GM21423 (cell line): ENCODE data around the gene COPZ1.
"Not testable (repeated sequence)": the region's sequence is repeated elsewhere in the genome, so short reads cannot be mapped to it uniquely, and the experiment has no call there.

Experiments
- ATAC-seq: cut with Tn5 transposase; IDR thresholded peaks from one replicate; pipeline ENCODE4 v1.9.1; 2021; ENCODE audit warnings: mild to moderate bottlenecking, moderate library complexity; ENCODE audit not compliant: unreplicated experiment

Gene COPZ1

GRCh38 chr12:54330442-54330841, 5.5 kb downstream of the COPZ1 start:
- ATAC-seq: no peak

GRCh38 chr12:54331461-54331860, 6.5 kb downstream of the COPZ1 start:
- no peak for ATAC-seq

GRCh38 chr12:54333420-54334034, 8.6 kb downstream of the COPZ1 start:
- ATAC-seq: no peak

GRCh38 chr12:54337280-54337842, 12.4 kb downstream of the COPZ1 start:
- no peak for ATAC-seq

- no peak for ATAC-seq
These were observed 13.1 kb downstream of the COPZ1 start for GRCh38 chr12:54337854-54338650.

- no peak for ATAC-seq
These were observed 13.9 kb downstream of the COPZ1 start for GRCh38 chr12:54338698-54339296.

GRCh38 chr12:54340846-54341245, 15.9 kb downstream of the COPZ1 start:
- ATAC-seq: no peak

- no peak for ATAC-seq
These were observed 16.7 kb downstream of the COPZ1 start for GRCh38 chr12:54341378-54342300.

- ATAC-seq: no peak
These were observed 24.1 kb downstream of the COPZ1 start for GRCh38 chr12:54349036-54349435.

GRCh38 chr12:54349679-54350078, 24.7 kb downstream of the COPZ1 start:
- no peak for ATAC-seq

GRCh38 chr12:54350743-54351142, 25.8 kb downstream of the COPZ1 start:
- ATAC-seq: no peak

GRCh38 chr12:54351341-54351740, 26.4 kb downstream of the COPZ1 start:
- no peak for ATAC-seq

- ATAC-seq: no peak
These were observed 27.1 kb downstream of the COPZ1 start for GRCh38 chr12:54352022-54352531.

- no peak for ATAC-seq
These were observed 28.3 kb downstream of the COPZ1 start for GRCh38 chr12:54352891-54353874.

GRCh38 chr12:54354271-54354670, 29.3 kb downstream of the COPZ1 start:
- not testable (repeated sequence) for ATAC-seq

- no peak for ATAC-seq
These were observed 30.3 kb downstream of the COPZ1 start for GRCh38 chr12:54355104-54355815.

GRCh38 chr12:54356228-54356627, 31.3 kb downstream of the COPZ1 start:
- no peak for ATAC-seq

- ATAC-seq: no peak
These were observed 32.0 kb downstream of the COPZ1 start for GRCh38 chr12:54356951-54357356.
